B cell (primary cell): ENCODE measurements around the gene SLCO6A1.

Experiments used
- CTCF ChIP-seq: fragments of 200-600 bp; IDR thresholded peaks from one replicate; pipeline ENCODE4 v1.8.0; 2022; ENCODE audit warnings: antibody characterized with exemption, mild to moderate bottlenecking
- EZH2 ChIP-seq: IDR thresholded peaks from 2 replicates; pipeline ENCODE4 v1.6.1; 2012; ENCODE audit warnings: borderline replicate concordance, low read depth, mild to moderate bottlenecking, moderate library complexity, low read length; ENCODE audit not compliant: insufficient read depth, poor library complexity, severe bottlenecking

GRCh38 chr5:102536323-102536928 is 37.6 kb upstream of the SLCO6A1 start:
- TF ChIP-seq CTCF = peak; percentile 63
- no peak for TF ChIP-seq EZH2
